Endothelial cell of umbilical vein (primary cell): ENCODE measurements around the gene MC1R. TPM values are rescaled to one million over a fixed set of nuclear protein-coding genes. Genes with fewer than 3 reads are reported as not detected.

Experiments used
- BruUV-seq: library from RNA; stranded (reverse); fragments of 400-500 nt; replicated peaks from 2 replicates; lab custom pipeline; 2021; lab: Mats Ljungman, UMichigan
- CTCF ChIA-PET: fragments of 300-600, 350-600 bp; sonication (Branson Sonifier 250); formaldehyde crosslinking; loops from one replicate; lab custom pipeline; 2021; ENCODE audit warnings: antibody characterized with exemption, inconsistent platforms; lab: Charles Lee
- POLR2A ChIA-PET: fragments of 300-600, 350-600 bp; sonication (Branson Sonifier 250); formaldehyde crosslinking; loops from one replicate; lab custom pipeline; 2021; ENCODE audit warnings: antibody characterized with exemption, inconsistent platforms; lab: Charles Lee
- DNase-seq: peaks from one replicate; pipeline ENCODE4 v3.0.0-alpha.2; 2011; ENCODE audit warnings: low read depth, low spot score
- FAIRE-seq: peaks from 2 replicates; lab custom pipeline; 2011; peaks lifted over from hg19 to GRCh38; lab: Jason Lieb, UNC
- H2AFZ ChIP-seq: 2 replicates; pipeline ENCODE4 v1.6.0; 2012; ENCODE audit warnings: low read depth, low read length, control low read depth, inconsistent platforms
- H3K27ac ChIP-seq: 2 replicates; pipeline ENCODE4 v1.5.1; 2011; ENCODE audit warnings: low read depth, mild to moderate bottlenecking, control low read depth, low read length, moderate library complexity; ENCODE audit not compliant: insufficient read depth
- H3K27me3 ChIP-seq, 2 experiments: 2 replicates each; pipeline versions ENCODE4 v1.6.0 to v1.6.1; 2011; ENCODE audit warnings: low read length in 2 of 2, mixed read lengths in 1 of 2; ENCODE audit not compliant: control insufficient read depth in 2 of 2, insufficient read depth in 2 of 2
- H3K36me3 ChIP-seq, 2 experiments: 2 replicates in 1 of 2; 3 replicates in 1 of 2; pipeline ENCODE4 v1.5.1; 2011; ENCODE audit warnings: low read length in 2 of 2, mild to moderate bottlenecking in 1 of 2, moderate library complexity in 1 of 2; ENCODE audit not compliant: control insufficient read depth in 2 of 2, insufficient read depth in 2 of 2; ENCODE audit errors: extremely low read depth in 1 of 2
- H3K4me1 ChIP-seq: 3 replicates; pipeline ENCODE4 v1.5.1; 2011; ENCODE audit warnings: mild to moderate bottlenecking, low read length; ENCODE audit not compliant: control insufficient read depth, insufficient read depth; ENCODE audit errors: extremely low read depth
- H3K4me2 ChIP-seq: 2 replicates; pipeline ENCODE4 v1.6.1; 2011; ENCODE audit warnings: low read length, control low read depth, mixed read lengths; ENCODE audit not compliant: insufficient read depth
- H3K4me3 ChIP-seq, 3 experiments: fragments of 200-600 bp in 1 of 3; sonication (generic), shearing (Covaris generic) in 1 of 3; replicated peaks in 1 of 3; 2 replicates each; pipeline ENCODE4 v1.5.1; 2011 to 2016; ENCODE audit warnings: control low read depth in 3 of 3, low read length in 3 of 3, mild to moderate bottlenecking in 2 of 3, inconsistent platforms in 1 of 3, low read depth in 1 of 3, moderate library complexity in 1 of 3; ENCODE audit not compliant: insufficient read depth in 1 of 3
- H3K79me2 ChIP-seq: 2 replicates; pipeline ENCODE4 v1.6.0; 2012; ENCODE audit warnings: low read length, inconsistent platforms; ENCODE audit not compliant: control insufficient read depth, insufficient read depth
- H3K9ac ChIP-seq: replicated peaks from 2 replicates; pipeline ENCODE3; 2011; ENCODE audit warnings: low read length, control low read depth; ENCODE audit not compliant: insufficient read depth; ENCODE audit errors: extremely low read depth
- H3K9me1 ChIP-seq: replicated peaks from 3 replicates; pipeline ENCODE4 v1.6.0; 2011; ENCODE audit warnings: mild to moderate bottlenecking, low read length; ENCODE audit not compliant: control insufficient read depth, insufficient read depth; ENCODE audit errors: extremely low read depth
- H3K9me3 ChIP-seq: replicated peaks from 2 replicates; pipeline ENCODE4 v1.5.1; 2012; ENCODE audit warnings: low read length, inconsistent platforms; ENCODE audit not compliant: control insufficient read depth, insufficient read depth
- H4K20me1 ChIP-seq: replicated peaks from 2 replicates; pipeline ENCODE3; 2011; ENCODE audit warnings: mild to moderate bottlenecking, low read length; ENCODE audit not compliant: control insufficient read depth, insufficient read depth; ENCODE audit errors: extremely low read depth
- EZH2 ChIP-seq: IDR thresholded peaks from 2 replicates; pipeline ENCODE4 v1.6.1; 2012; ENCODE audit warnings: borderline replicate concordance, low read depth, mild to moderate bottlenecking, moderate library complexity, low read length, inconsistent platforms; ENCODE audit not compliant: severe bottlenecking
- FOS ChIP-seq: IDR thresholded peaks from 2 replicates; pipeline ENCODE4 v1.6.1; 2011; ENCODE audit warnings: mild to moderate bottlenecking, low read length, moderate library complexity, borderline replicate concordance; ENCODE audit not compliant: insufficient read depth
- GATA2 ChIP-seq: IDR thresholded peaks from 2 replicates; pipeline ENCODE4 v1.7.0; 2011; ENCODE audit warnings: low read depth, mild to moderate bottlenecking, moderate library complexity, mixed read lengths, low read length; ENCODE audit not compliant: insufficient read length, insufficient read depth
- JUN ChIP-seq: IDR thresholded peaks from 2 replicates; pipeline ENCODE4 v1.6.1; 2011; ENCODE audit warnings: borderline replicate concordance, low read depth; ENCODE audit not compliant: insufficient read length, insufficient read depth
- MAX ChIP-seq: IDR thresholded peaks from 2 replicates; pipeline ENCODE4 v1.6.1; 2011; ENCODE audit not compliant: insufficient read depth, insufficient read length
- MYC ChIP-seq: IDR thresholded peaks from one replicate; pipeline ENCODE4 v1.6.1; 2011; ENCODE audit warnings: mild to moderate bottlenecking, low read depth, low read length
- POLR2A ChIP-seq: IDR thresholded peaks from 2 replicates; pipeline ENCODE4 v1.6.1; 2012; ENCODE audit warnings: low read depth, mild to moderate bottlenecking, control low read depth, low read length
- POLR2AphosphoS5 ChIP-seq: IDR thresholded peaks from 2 replicates; pipeline ENCODE4 v1.6.1; 2012; ENCODE audit warnings: low read depth, mild to moderate bottlenecking, control low read depth, low read length, moderate library complexity; ENCODE audit not compliant: insufficient read depth
- dilution Hi-C: fragments of 300-500 bp; cut with MboI; formaldehyde crosslinking; loops from one replicate; pipeline ENCODE4 v1.15.0; 2019; ENCODE audit warnings: low sequenced_read_pairs; ENCODE audit not compliant: extremely low pct_ligation_motif_present
- intact Hi-C: fragments of 100-400 bp; cut with micrococcal nuclease; formaldehyde crosslinking; loops from one replicate; pipeline ENCODE4 v1.10.0; 2022
- polyA plus RNA-seq, 4 experiments: library from polyadenylated mRNA; depleted of rRNA in 3 of 4; stranded (reverse) in 3 of 4; unstranded in 1 of 4; fragments of >200 nt; gene quantifications; 2 replicates each; pipeline versions ENCODE4 v1.2.1 to v1.2.3, GENCODE V29; 2011 to 2012; ENCODE audit warnings: missing spikeins in 1 of 4
- total RNA-seq: library from RNA; stranded (reverse); gene quantifications from 2 replicates; pipeline ENCODE4 v1.2.3, GENCODE V29; 2021
- TF ChIP-seq, protein P1 (sequence below), 2 donors: IDR thresholded peaks; 1 replicate in 1 of 2; 2 replicates in 1 of 2; pipeline ENCODE4 v1.5.1; 2011; ENCODE audit warnings: low read length in 2 of 2, mild to moderate bottlenecking in 2 of 2, moderate library complexity in 2 of 2, control low read depth in 1 of 2, inconsistent platforms in 1 of 2, low read depth in 1 of 2; ENCODE audit not compliant: insufficient read depth in 1 of 2; ENCODE audit errors: extremely low read depth in 1 of 2

MC1R gene
- total and polyA plus RNA-seq, 2 donors (not counting 3 experiments of a cell fraction or from before 2014, with no cell fraction given) = 4.0 to 4.9 TPM

GRCh38 chr16:89936034-89936433 lies 17.4 kb downstream of the MC1R start:
- ChIA-PET POLR2A (no interaction called here), CTCF (interaction anchor here (1.0 kb wide), 1 partner anchor 9 kb away, joined by 3 read pairs; no protein-coding TSS in a partner anchor)
- no peak for FAIRE-seq
- H3K9ac ChIP-seq = no peak overlapping the region
- peaks cover 11 to 33% of the 10 kb centered on the region in 2 experiments for H3K36me3 ChIP-seq
- no peak overlapping the region for H3K4me2 ChIP-seq
- no peak overlapping the region for H3K27ac ChIP-seq
- H3K4me1 ChIP-seq = no peaks in the 10 kb centered on the region
- DNase-seq = no peak
- H2AFZ ChIP-seq = no peak overlapping the region
- H3K4me3 ChIP-seq = no peak overlapping the region
- H3K79me2 ChIP-seq = no peaks in the 10 kb centered on the region
- no peaks in the 10 kb centered on the region for H4K20me1 ChIP-seq
- TF ChIP-seq POLR2A = no peak
- no peak for TF ChIP-seq FOS
- TF ChIP-seq, protein P1, sequence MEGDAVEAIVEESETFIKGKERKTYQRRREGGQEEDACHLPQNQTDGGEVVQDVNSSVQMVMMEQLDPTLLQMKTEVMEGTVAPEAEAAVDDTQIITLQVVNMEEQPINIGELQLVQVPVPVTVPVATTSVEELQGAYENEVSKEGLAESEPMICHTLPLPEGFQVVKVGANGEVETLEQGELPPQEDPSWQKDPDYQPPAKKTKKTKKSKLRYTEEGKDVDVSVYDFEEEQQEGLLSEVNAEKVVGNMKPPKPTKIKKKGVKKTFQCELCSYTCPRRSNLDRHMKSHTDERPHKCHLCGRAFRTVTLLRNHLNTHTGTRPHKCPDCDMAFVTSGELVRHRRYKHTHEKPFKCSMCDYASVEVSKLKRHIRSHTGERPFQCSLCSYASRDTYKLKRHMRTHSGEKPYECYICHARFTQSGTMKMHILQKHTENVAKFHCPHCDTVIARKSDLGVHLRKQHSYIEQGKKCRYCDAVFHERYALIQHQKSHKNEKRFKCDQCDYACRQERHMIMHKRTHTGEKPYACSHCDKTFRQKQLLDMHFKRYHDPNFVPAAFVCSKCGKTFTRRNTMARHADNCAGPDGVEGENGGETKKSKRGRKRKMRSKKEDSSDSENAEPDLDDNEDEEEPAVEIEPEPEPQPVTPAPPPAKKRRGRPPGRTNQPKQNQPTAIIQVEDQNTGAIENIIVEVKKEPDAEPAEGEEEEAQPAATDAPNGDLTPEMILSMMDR (IDR thresholded peaks at IDR 0.05; ENCODE audit: extremely low read depth in 1 of 2, insufficient read depth in 1 of 2, low read depth in 1 of 2, low read length in 2 of 2) = no peak
- TF ChIP-seq MYC = no peak
- TF ChIP-seq POLR2AphosphoS5 = no peak
- no peak for TF ChIP-seq MAX
- TF ChIP-seq EZH2 = no peak
- no peak for TF ChIP-seq GATA2
- TF ChIP-seq JUN = no peak
- no peaks in the 10 kb centered on the region for H3K27me3 ChIP-seq
- dilution Hi-C loops (no loop called here), intact Hi-C loops (no loop called here)
- H3K9me1 ChIP-seq = no peaks in the 10 kb centered on the region
- no TSS peak for BruUV-seq
- H3K9me3 ChIP-seq = no peaks in the 10 kb centered on the region
